HFFc6 (cell line): ENCODE results near the gene EMC8. TPM values are rescaled to one million over a fixed set of nuclear protein-coding genes. Genes with fewer than 3 reads are reported as not detected.
A peak's percentile ranks its signal among the peaks of the same experiment; 100 is the strongest.

Experiments used
- DNase-seq: peaks from one replicate; pipeline ENCODE4 v3.0.0-alpha.2; 2018
- H3K27ac Mint-ChIP-seq: 2 replicates; pipeline ENCODE4 v1.8.0; 2020; ENCODE audit warnings: mild to moderate bottlenecking, mixed read lengths
- H3K27me3 Mint-ChIP-seq: 2 replicates; pipeline ENCODE4 v1.8.0; 2021; ENCODE audit warnings: mild to moderate bottlenecking, moderate library complexity, mixed read lengths; ENCODE audit not compliant: insufficient read depth
- H3K36me3 Mint-ChIP-seq: 2 replicates; pipeline ENCODE4 v1.8.0; 2021; ENCODE audit warnings: low read depth, mixed read lengths
- H3K4me1 Mint-ChIP-seq: 2 replicates; pipeline ENCODE4 v1.8.0; 2020; ENCODE audit warnings: low read depth, mixed read lengths
- H3K4me3 Mint-ChIP-seq: 2 replicates; pipeline ENCODE4 v1.8.0; 2020; ENCODE audit warnings: mild to moderate bottlenecking, moderate library complexity, mixed read lengths
- H3K9me3 Mint-ChIP-seq: 2 replicates; pipeline ENCODE4 v1.8.0; 2020; ENCODE audit warnings: mild to moderate bottlenecking, mixed read lengths
- total RNA-seq, 6 experiments: library from RNA; stranded (reverse); fragmentation: NEBNext Ultra II Directional; extraction: Animal tissue kit (Norgen Biotek cat#: 25700); gene quantifications; 2 replicates in 1 of 6; 3 replicates in 5 of 6; pipeline ENCODE4 v1.2.3, GENCODE V29; 2021
- TF ChIP-seq, protein P1 (sequence below): fragments of 200-600 bp; sonication (generic); IDR thresholded peaks from 2 replicates; pipeline ENCODE4 v1.5.0; 2021; ENCODE audit warnings: antibody characterized with exemption, mild to moderate bottlenecking

The EMC8 gene
- total RNA-seq, 6 experiments from 2014 or later, result 31.7 to 38.4 (median 36.6) TPM

DNA sequence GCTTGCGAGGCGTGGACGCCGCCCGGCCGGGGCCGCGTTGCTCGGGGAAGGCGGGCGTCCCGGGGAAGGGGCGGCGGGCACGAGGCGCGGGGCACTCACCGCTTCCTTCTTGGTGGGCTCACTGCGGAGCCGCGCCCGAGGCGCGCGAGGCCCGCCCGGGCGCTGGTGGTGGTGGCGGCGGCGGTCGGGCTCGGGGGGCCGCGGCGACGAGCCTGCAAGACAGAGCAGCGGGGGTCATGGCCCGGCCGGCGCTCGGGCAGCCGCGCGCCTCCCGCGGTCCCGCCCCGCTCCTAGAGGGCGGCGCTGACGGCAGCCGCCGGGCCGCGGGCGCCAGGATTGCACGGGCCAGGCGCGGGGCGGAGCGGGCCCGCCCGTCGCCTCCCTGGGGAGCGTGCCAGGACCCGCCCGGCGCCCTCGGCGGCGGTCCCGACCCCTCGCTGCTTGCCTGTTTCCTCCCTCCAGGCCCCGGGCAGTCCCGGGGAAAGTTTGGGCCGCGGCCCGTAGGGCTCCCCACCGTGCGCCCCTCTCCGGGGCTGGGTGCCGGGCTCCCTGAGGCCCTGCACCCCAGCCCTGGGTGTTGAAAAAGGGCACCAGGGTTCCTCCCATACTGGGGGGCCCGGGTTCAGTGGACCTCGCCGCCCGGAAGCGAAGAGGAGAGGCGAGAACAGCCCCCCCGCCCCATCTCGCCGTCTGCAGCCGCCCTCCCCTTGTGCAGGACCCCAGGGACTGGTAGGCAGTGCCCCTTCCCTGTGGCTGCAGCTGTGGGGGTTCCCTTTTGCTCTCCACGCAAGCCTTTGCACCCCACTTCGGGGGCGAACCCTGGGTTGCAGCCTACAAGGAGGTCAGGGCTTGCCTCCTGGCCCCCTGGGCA lies 48.3 kb downstream of the EMC8 start, which contains the start of gene C16orf74:
C16orf74 (minus strand) TSS at position 270 of the 871 bp plus-strand sequence. CDS start 15,879 bp downstream, outside the sequence.
- peak; percentile 20 for DNase-seq
- no peaks in the 10 kb centered on the region; the same call in 1 of the 2 replicates for H3K27me3 Mint-ChIP-seq
- no peaks in the 10 kb centered on the region for H3K36me3 Mint-ChIP-seq
- H3K9me3 Mint-ChIP-seq, result no peaks in the 10 kb centered on the region
- H3K27ac Mint-ChIP-seq, result peak within 1 kb of the TSS; percentile 89
- TF ChIP-seq, protein P1, sequence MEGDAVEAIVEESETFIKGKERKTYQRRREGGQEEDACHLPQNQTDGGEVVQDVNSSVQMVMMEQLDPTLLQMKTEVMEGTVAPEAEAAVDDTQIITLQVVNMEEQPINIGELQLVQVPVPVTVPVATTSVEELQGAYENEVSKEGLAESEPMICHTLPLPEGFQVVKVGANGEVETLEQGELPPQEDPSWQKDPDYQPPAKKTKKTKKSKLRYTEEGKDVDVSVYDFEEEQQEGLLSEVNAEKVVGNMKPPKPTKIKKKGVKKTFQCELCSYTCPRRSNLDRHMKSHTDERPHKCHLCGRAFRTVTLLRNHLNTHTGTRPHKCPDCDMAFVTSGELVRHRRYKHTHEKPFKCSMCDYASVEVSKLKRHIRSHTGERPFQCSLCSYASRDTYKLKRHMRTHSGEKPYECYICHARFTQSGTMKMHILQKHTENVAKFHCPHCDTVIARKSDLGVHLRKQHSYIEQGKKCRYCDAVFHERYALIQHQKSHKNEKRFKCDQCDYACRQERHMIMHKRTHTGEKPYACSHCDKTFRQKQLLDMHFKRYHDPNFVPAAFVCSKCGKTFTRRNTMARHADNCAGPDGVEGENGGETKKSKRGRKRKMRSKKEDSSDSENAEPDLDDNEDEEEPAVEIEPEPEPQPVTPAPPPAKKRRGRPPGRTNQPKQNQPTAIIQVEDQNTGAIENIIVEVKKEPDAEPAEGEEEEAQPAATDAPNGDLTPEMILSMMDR, result no peak
- H3K4me3 Mint-ChIP-seq, result peak within 1 kb of the TSS; percentile 97
- H3K4me1 Mint-ChIP-seq, result peaks cover 46% of the 10 kb centered on the region

DNA sequence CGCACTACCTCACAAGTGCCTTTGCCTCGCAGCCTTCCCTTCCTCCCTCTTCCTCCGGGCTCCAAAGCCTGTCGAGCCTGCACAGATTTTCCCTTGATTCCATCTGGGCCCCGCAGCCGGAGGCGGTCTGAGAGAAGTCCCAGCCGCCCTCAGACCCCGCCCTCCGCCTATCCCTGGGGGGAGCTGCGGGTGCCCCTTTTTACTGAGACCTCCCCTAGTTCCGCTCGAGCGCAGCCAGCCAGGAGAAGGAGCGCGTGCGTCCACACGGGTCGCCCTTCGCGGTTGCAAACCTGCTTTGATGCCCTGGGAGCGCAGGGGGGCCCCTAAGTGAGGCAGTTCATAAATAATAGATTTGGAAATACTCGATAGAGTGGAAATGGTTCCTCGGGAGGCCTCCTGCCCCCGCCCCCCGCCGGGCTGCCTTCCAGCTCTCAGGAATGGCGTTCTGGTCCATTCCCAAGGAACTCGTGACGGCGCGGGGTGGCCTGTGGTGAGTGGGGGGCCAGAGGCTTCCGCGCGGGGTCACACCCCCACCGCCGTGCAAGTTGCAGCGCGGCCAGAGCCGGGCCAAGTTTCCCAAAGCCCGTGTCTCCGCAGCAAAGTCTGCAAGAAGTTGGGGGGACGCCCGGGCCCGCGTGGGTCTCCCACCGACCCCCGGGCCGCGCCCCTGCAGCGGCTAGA lies 49.1 kb downstream of the EMC8 start:
- H3K4me3 Mint-ChIP-seq, result peak overlapping the region; percentile 97
- TF ChIP-seq, protein P1, result peak; percentile 29
- no peaks in the 10 kb centered on the region for H3K9me3 Mint-ChIP-seq
- no peaks in the 10 kb centered on the region; the same call in 1 of the 2 replicates for H3K27me3 Mint-ChIP-seq
- no peaks in the 10 kb centered on the region for H3K36me3 Mint-ChIP-seq
- peak; percentile 37 for DNase-seq
- H3K4me1 Mint-ChIP-seq, result peaks cover 47% of the 10 kb centered on the region
- peak overlapping the region; percentile 89 for H3K27ac Mint-ChIP-seq

DNA sequence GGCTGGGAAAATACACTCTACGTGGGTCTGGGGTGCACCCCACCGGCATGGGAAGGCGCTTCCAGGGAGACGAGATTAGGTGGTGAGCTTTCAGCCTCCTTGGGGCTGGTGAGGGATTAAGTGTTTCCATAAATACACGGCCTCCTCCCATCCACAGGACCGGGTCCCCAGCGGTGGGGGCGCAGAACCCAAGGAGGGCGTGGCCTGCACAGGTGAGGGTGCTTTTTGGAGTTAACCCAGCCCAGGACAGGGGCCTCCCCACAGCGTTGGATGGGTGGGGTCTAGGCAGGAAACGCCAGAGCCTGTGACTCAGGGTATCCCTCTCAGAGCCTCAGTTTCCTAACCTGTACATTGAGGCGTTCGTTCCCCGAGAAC lies 49.6 kb downstream of the EMC8 start:
- Mint-ChIP-seq H3K27ac (peak overlapping the region; percentile 89), H3K9me3 (no peaks in the 10 kb centered on the region)

DNA sequence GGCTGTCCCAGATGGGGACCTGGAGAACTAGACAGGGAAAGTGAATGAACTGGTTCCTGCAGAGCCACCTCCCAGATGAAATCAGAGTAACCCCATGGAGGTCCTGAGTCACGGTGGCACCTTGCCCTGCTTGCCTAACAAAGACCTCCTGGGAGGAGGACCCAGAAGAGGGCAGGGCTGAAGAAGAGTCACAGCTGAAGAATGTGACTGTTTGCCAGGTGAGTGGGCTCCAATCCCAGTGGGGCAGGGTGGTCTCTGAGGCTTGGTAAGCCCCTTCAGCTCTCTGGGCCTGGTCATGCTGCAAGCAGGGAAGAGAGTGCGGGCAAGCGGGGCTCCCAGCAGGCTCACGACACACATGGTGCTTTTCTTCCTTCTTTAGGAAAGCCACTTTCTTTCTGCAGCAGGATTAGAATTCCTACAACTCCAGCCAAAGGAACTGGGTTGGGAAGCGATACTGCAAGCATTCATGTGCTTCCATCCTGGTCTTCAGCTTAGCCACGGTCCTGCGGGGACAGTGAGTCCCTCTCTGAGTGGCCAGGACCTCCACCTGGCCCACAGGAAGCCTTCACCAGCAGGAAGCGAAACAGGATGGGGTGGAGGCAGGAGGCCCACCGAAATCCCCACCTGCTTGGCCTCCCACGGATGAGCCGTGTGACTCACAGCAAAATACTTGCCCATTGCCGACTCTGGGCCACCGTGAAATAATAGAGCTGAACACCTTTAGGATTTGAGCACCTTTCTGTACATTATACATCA lies 52.7 kb downstream of the EMC8 start:
- H3K4me1 Mint-ChIP-seq, result peaks cover 30% of the 10 kb centered on the region
- H3K36me3 Mint-ChIP-seq, result peaks cover 7% of the 10 kb centered on the region; the same call in 1 of the 2 replicates
- H3K27me3 Mint-ChIP-seq, result no peaks in the 10 kb centered on the region
- H3K27ac Mint-ChIP-seq, result peak overlapping the region; percentile 56
- DNase-seq, result peak; percentile 27
- H3K9me3 Mint-ChIP-seq, result no peaks in the 10 kb centered on the region
- TF ChIP-seq, protein P1, result no peak
- H3K4me3 Mint-ChIP-seq, result no peak overlapping the region

More for the DNA sequence above, 49.6 kb downstream of the EMC8 start:
- peak overlapping the region; percentile 97 for H3K4me3 Mint-ChIP-seq
- TF ChIP-seq, protein P1, result no peak
- no peak for DNase-seq
- peaks cover 47% of the 10 kb centered on the region for H3K4me1 Mint-ChIP-seq
- no peaks in the 10 kb centered on the region for H3K27me3 Mint-ChIP-seq
- H3K36me3 Mint-ChIP-seq, result no peaks in the 10 kb centered on the region
